PC-3 (cell line): Measurements from ENCODE around the gene SUGT1. TPM values are rescaled to one million over a fixed set of nuclear protein-coding genes. Genes with fewer than 3 reads are reported as not detected.
"Not testable (repeated sequence)": the region's sequence is repeated elsewhere in the genome, so short reads cannot be mapped to it uniquely, and the experiment has no call there.

Source experiments
- ATAC-seq: fragments of 200-7000 bp; cut with Tn5 transposase; 2 replicates; pipeline ENCODE4 v1.9.1; 2020; ENCODE audit warnings: mild to moderate bottlenecking, moderate library complexity
- BruUV-seq: library from RNA; stranded (reverse); fragments of 400-500 nt; replicated peaks from 2 replicates; lab custom pipeline; 2021; lab: Mats Ljungman, UMichigan
- CTCF ChIA-PET: fragments of 300-600 bp; sonication (Branson Sonifier 250); formaldehyde crosslinking; loops from one replicate; lab custom pipeline; 2022; ENCODE audit warnings: antibody characterized with exemption; lab: Charles Lee
- POLR2A ChIA-PET: fragments of 300-600 bp; sonication (Branson Sonifier 250); formaldehyde crosslinking; loops from one replicate; lab custom pipeline; 2022; ENCODE audit warnings: antibody characterized with exemption; ENCODE audit not compliant: unreplicated experiment; lab: Charles Lee
- DNase-seq: peaks from one replicate; pipeline ENCODE4 v3.0.0-alpha.2; 2015
- H2AFZ ChIP-seq: fragments of 300-600 bp; sonication (generic); 2 replicates; pipeline ENCODE4 v1.6.0; 2016; ENCODE audit warnings: antibody characterized with exemption, low read length
- H3F3A ChIP-seq: fragments of 300-600 bp; sonication (generic); one replicate; pipeline ENCODE4 v1.6.0; 2017; ENCODE audit warnings: antibody characterized with exemption, low read length, control low read depth, mild to moderate bottlenecking; ENCODE audit not compliant: unreplicated experiment
- H3K27ac ChIP-seq: fragments of 300-600 bp; sonication (generic); 2 replicates; pipeline ENCODE4 v1.5.1; 2016; ENCODE audit warnings: mild to moderate bottlenecking, low read length
- H3K27me3 ChIP-seq: fragments of 300-600 bp; sonication (generic); 2 replicates; pipeline ENCODE4 v1.6.1; 2016; ENCODE audit warnings: low read length, mixed read lengths
- H3K36me3 ChIP-seq: fragments of 300-600 bp; sonication (generic); 2 replicates; pipeline ENCODE4 v1.6.1; 2016; ENCODE audit warnings: low read depth, mixed run types, low read length, mixed read lengths
- H3K4me1 ChIP-seq: fragments of 300-600 bp; sonication (generic); 2 replicates; pipeline ENCODE4 v1.5.1; 2016; ENCODE audit warnings: low read length; ENCODE audit not compliant: insufficient read depth
- H3K4me2 ChIP-seq: fragments of 300-600 bp; sonication (generic); 2 replicates; pipeline ENCODE4 v1.6.0; 2016; ENCODE audit warnings: low read length
- H3K4me3 ChIP-seq: fragments of 300-600 bp; sonication (generic); 2 replicates; pipeline ENCODE4 v1.5.1; 2016; ENCODE audit warnings: mild to moderate bottlenecking, low read length, mixed read lengths
- H3K79me2 ChIP-seq: fragments of 300-600 bp; sonication (generic); 2 replicates; pipeline ENCODE4 v1.6.1; 2017; ENCODE audit warnings: low read length, mixed read lengths
- H3K9ac ChIP-seq: fragments of 300-600 bp; sonication (generic); 2 replicates; pipeline ENCODE4 v1.6.0; 2016; ENCODE audit warnings: mild to moderate bottlenecking, low read length
- H3K9me2 ChIP-seq: fragments of 300-600 bp; sonication (generic); replicated peaks from 2 replicates; pipeline ENCODE4 v1.6.1; 2016; ENCODE audit warnings: mixed run types, low read length, mixed read lengths
- H3K9me3 ChIP-seq: fragments of 300-600 bp; sonication (generic); 2 replicates; pipeline ENCODE4 v1.6.1; 2016; ENCODE audit warnings: low read length, mixed read lengths
- H4K20me1 ChIP-seq: fragments of 300-600 bp; sonication (generic); 2 replicates; pipeline ENCODE4 v1.6.1; 2016; ENCODE audit warnings: low read length, mixed read lengths
- CTCF ChIP-seq: fragments of 300-600 bp; sonication (generic); conservative IDR thresholded peaks from 2 replicates; pipeline ENCODE4 v1.5.1; 2017; ENCODE audit warnings: antibody characterized with exemption, low read depth, mild to moderate bottlenecking, low read length
- EZH2 ChIP-seq: fragments of 300-600 bp; sonication (generic); IDR thresholded peaks from one replicate; pipeline ENCODE4 v1.6.1; 2017; ENCODE audit warnings: antibody characterized with exemption, mild to moderate bottlenecking, low read length; ENCODE audit not compliant: unreplicated experiment
- intact Hi-C: fragments of 100-400 bp; cut with micrococcal nuclease; formaldehyde crosslinking; loops from 2 replicates; pipeline ENCODE4 v1.9.0; 2023
- total RNA-seq: library from RNA; depleted of rRNA; stranded (reverse); fragments of >200 nt; gene quantifications from 2 replicates; pipeline ENCODE4 v1.2.3, GENCODE V29; 2014

SUGT1 gene
- total RNA-seq, 1 experiment from 2014 or later: 29.3 TPM

GRCh38 chr13:52615812-52616211 is 36.8 kb upstream of the SUGT1 start:
- DNase-seq: no peak
- Histone ChIP-seq H3K9me3 (no peaks in the 10 kb centered on the region), H2AFZ (no peak overlapping the region), H3F3A (no peaks in the 10 kb centered on the region), H3K27ac (no peak overlapping the region), H3K4me1 (no peaks in the 10 kb centered on the region), H3K36me3 (no peaks in the 10 kb centered on the region), H3K9me2 (no peaks in the 10 kb centered on the region), H3K27me3 (no peaks in the 10 kb centered on the region), H4K20me1 (no peaks in the 10 kb centered on the region), H3K4me3 (no peak overlapping the region), H3K4me2 (no peak overlapping the region), H3K9ac (no peak overlapping the region), H3K79me2 (peaks cover 23% of the 10 kb centered on the region)
- no peak for ATAC-seq
- TF ChIP-seq CTCF: no peak
- BruUV-seq: no TSS peak
- intact Hi-C loops: loop anchor here (5.0 kb wide), 1 partner anchor 191 kb away; no protein-coding TSS in a partner anchor
- CTCF ChIA-PET: no interaction called here
- POLR2A ChIA-PET: no interaction called here

GRCh38 chr13:52617070-52618060 is 35.3 kb upstream of the SUGT1 start:
- Histone ChIP-seq H3K27me3 (no peaks in the 10 kb centered on the region), H3K4me2 (peak overlapping the region; percentile 86), H2AFZ (peak overlapping the region; percentile 97), H3K4me1 (no peaks in the 10 kb centered on the region), H3K36me3 (no peaks in the 10 kb centered on the region), H3K9ac (peak overlapping the region; percentile 84), H3F3A (no peaks in the 10 kb centered on the region), H3K27ac (peak overlapping the region; percentile 32; the same call in 1 of the 2 replicates), H3K79me2 (peaks cover 23% of the 10 kb centered on the region), H3K9me2 (no peaks in the 10 kb centered on the region), H3K9me3 (no peaks in the 10 kb centered on the region), H3K4me3 (peak overlapping the region; percentile 97), H4K20me1 (no peaks in the 10 kb centered on the region)
- POLR2A ChIA-PET: interaction anchor here (1.4 kb wide), 1 partner anchor 35 kb away, joined by 19 read pairs; the partner anchor contains the start of gene SUGT1
- CTCF ChIA-PET: no interaction called here
- no peak for TF ChIP-seq EZH2
- TF ChIP-seq CTCF: no peak
- DNase-seq: peak; percentile 81
- intact Hi-C loops: loop anchor here (1.0 to 5.0 kb wide), 2 partner anchors 35 to 190 kb away; partner anchors contain the start of gene SUGT1
- ATAC-seq: peak; percentile 96
- BruUV-seq: TSS peak; percentile 81

- H3K9ac ChIP-seq, intact Hi-C loops: not testable (repeated sequence)
These were observed 21.4 kb upstream of the SUGT1 start for GRCh38 chr13:52631083-52631690.

More at GRCh38 chr13:52631083-52631690, 21.4 kb upstream of the SUGT1 start:
- H3K4me2 ChIP-seq, H3K9me3 ChIP-seq, POLR2A ChIA-PET, H3F3A ChIP-seq, DNase-seq, CTCF ChIA-PET, H3K9me2 ChIP-seq, H3K4me1 ChIP-seq, H2AFZ ChIP-seq, BruUV-seq, H3K36me3 ChIP-seq, H3K79me2 ChIP-seq, H3K27ac ChIP-seq, H4K20me1 ChIP-seq, H3K4me3 ChIP-seq, ATAC-seq, H3K27me3 ChIP-seq: not testable (repeated sequence)
